Loucy (cell line): ENCODE data around the gene CAMK1D.

Experiments
- EZH2phosphoT487 ChIP-seq: fragments of 200-600 bp; IDR thresholded peaks from 2 replicates; pipeline ENCODE4 v1.6.1; 2018; ENCODE audit warnings: antibody characterized with exemption, mild to moderate bottlenecking, moderate library complexity, borderline replicate concordance
- TF ChIP-seq, protein P1 (sequence below): fragments of 200-600 bp; sonication (generic); conservative IDR thresholded peaks from 2 replicates; pipeline ENCODE4 v1.5.1; 2014; ENCODE audit warnings: mild to moderate bottlenecking, antibody characterized with exemption, low read length

DNA sequence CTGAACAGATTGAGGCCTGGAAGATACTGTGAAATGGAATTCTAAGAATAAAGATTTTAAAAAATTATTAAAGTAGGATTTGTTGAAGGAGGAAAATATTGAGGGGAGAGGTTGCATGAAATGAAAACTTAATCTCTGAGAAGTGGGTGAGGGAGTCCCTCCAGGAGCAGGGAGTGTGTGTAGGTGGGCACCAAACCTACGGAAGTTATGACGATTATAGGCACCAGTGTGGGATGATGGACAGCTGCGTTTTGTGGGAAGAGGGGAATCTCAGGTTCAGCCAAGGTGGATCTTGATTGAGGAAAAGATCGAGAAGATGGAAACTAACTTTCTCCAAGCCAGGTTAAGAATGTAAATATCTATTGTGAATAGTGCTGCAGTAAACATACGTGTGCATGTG is 405.7 kb downstream of the CAMK1D start:
- TF ChIP-seq, protein P1, sequence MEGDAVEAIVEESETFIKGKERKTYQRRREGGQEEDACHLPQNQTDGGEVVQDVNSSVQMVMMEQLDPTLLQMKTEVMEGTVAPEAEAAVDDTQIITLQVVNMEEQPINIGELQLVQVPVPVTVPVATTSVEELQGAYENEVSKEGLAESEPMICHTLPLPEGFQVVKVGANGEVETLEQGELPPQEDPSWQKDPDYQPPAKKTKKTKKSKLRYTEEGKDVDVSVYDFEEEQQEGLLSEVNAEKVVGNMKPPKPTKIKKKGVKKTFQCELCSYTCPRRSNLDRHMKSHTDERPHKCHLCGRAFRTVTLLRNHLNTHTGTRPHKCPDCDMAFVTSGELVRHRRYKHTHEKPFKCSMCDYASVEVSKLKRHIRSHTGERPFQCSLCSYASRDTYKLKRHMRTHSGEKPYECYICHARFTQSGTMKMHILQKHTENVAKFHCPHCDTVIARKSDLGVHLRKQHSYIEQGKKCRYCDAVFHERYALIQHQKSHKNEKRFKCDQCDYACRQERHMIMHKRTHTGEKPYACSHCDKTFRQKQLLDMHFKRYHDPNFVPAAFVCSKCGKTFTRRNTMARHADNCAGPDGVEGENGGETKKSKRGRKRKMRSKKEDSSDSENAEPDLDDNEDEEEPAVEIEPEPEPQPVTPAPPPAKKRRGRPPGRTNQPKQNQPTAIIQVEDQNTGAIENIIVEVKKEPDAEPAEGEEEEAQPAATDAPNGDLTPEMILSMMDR = no peak
- TF ChIP-seq EZH2phosphoT487 = no peak
